Liver (tissue), 9 donors: ENCODE measurements around the gene BHMT2. TPM values are rescaled to one million over a fixed set of nuclear protein-coding genes. Genes with fewer than 3 reads are reported as not detected.

Experiments used
- DNase-seq: peaks from one replicate; pipeline ENCODE4 v3.0.0-alpha.2; 2017; ENCODE audit warnings: low spot score
- H3K27ac ChIP-seq, 2 donors: one replicate each; pipeline ENCODE4 v1.7.0; 2013; ENCODE audit warnings: inconsistent platforms in 2 of 2, low read length in 2 of 2, control low read depth in 1 of 2, low read depth in 1 of 2, mild to moderate bottlenecking in 1 of 2
- H3K27me3 ChIP-seq, 4 donors: one replicate each; pipeline versions ENCODE4 v1.6.1 to v1.7.0; 2013; ENCODE audit warnings: low read length in 3 of 4, inconsistent platforms in 1 of 4, mild to moderate bottlenecking in 1 of 4, moderate library complexity in 1 of 4; ENCODE audit not compliant: control insufficient read depth in 4 of 4, insufficient read depth in 4 of 4
- H3K36me3 ChIP-seq, 4 donors: one replicate each; pipeline versions ENCODE4 v1.6.1 to v1.7.0; 2013; ENCODE audit warnings: low read length in 3 of 4, mild to moderate bottlenecking in 3 of 4, low read depth in 1 of 4, moderate library complexity in 1 of 4; ENCODE audit not compliant: control insufficient read depth in 4 of 4, insufficient read depth in 3 of 4
- H3K4me1 ChIP-seq, 4 donors: one replicate each; pipeline versions ENCODE4 v1.6.1 to v1.7.0; 2013; ENCODE audit warnings: low read length in 3 of 4, mild to moderate bottlenecking in 3 of 4, moderate library complexity in 1 of 4; ENCODE audit not compliant: control insufficient read depth in 4 of 4, insufficient read depth in 4 of 4
- H3K4me3 ChIP-seq, 3 donors: one replicate each; pipeline versions ENCODE4 v1.6.1 to v1.7.0; 2013; ENCODE audit warnings: low read length in 3 of 3, control low read depth in 1 of 3, low read depth in 1 of 3, mild to moderate bottlenecking in 1 of 3
- H3K9ac ChIP-seq, 2 donors: one replicate each; pipeline ENCODE4 v1.7.0; 2013; ENCODE audit warnings: low read length in 2 of 2, mild to moderate bottlenecking in 2 of 2, moderate library complexity in 2 of 2, control low read depth in 1 of 2, low read depth in 1 of 2
- H3K9me3 ChIP-seq, 4 donors: one replicate each; pipeline versions ENCODE4 v1.6.1 to v1.7.0; 2013; ENCODE audit warnings: low read length in 3 of 4; ENCODE audit not compliant: control insufficient read depth in 4 of 4
- ATF3 ChIP-seq: IDR thresholded peaks from 2 replicates; pipeline ENCODE4 v1.6.1; 2016; ENCODE audit warnings: antibody characterized with exemption
- CTCF ChIP-seq: fragments of 150-350 bp; IDR thresholded peaks from 2 replicates; pipeline ENCODE4 v1.5.1; 2017; ENCODE audit warnings: improper control_type of control experiment, low read depth, low read length; ENCODE audit not compliant: missing input control
- EGR1 ChIP-seq, 2 donors: IDR thresholded peaks; 2 replicates each; pipeline ENCODE4 v1.6.1; 2016 to 2018; ENCODE audit warnings: antibody characterized with exemption in 2 of 2, low read depth in 2 of 2
- FOXA1 ChIP-seq: IDR thresholded peaks from 2 replicates; pipeline ENCODE4 v1.6.1; 2016; ENCODE audit warnings: antibody characterized with exemption
- FOXA2 ChIP-seq: IDR thresholded peaks from 2 replicates; pipeline ENCODE4 v1.6.1; 2016; ENCODE audit warnings: antibody characterized with exemption
- GABPA ChIP-seq, 2 donors: IDR thresholded peaks in 1 of 2; conservative IDR thresholded peaks in 1 of 2; 2 replicates each; pipeline ENCODE4 v1.6.1; 2016; ENCODE audit warnings: antibody characterized with exemption in 2 of 2, mild to moderate bottlenecking in 1 of 2, moderate library complexity in 1 of 2
- HNF4A ChIP-seq, 2 donors: conservative IDR thresholded peaks; 2 replicates each; pipeline ENCODE4 v1.6.1; 2016; ENCODE audit warnings: antibody characterized with exemption in 2 of 2, mild to moderate bottlenecking in 2 of 2
- HNF4G ChIP-seq: IDR thresholded peaks from 2 replicates; pipeline ENCODE4 v1.6.1; 2016; ENCODE audit warnings: antibody characterized with exemption
- JUND ChIP-seq, 2 donors: IDR thresholded peaks; 2 replicates each; pipeline ENCODE4 v1.6.1; 2016; ENCODE audit warnings: antibody characterized with exemption in 2 of 2
- MAX ChIP-seq: IDR thresholded peaks from 2 replicates; pipeline ENCODE4 v1.6.1; 2016; ENCODE audit warnings: antibody characterized with exemption
- NR2F2 ChIP-seq: IDR thresholded peaks from 2 replicates; pipeline ENCODE4 v1.6.1; 2016; ENCODE audit warnings: antibody characterized with exemption
- RAD21 ChIP-seq, 2 donors: IDR thresholded peaks; 2 replicates each; pipeline ENCODE4 v1.6.1; 2016; ENCODE audit warnings: antibody characterized with exemption in 2 of 2, mild to moderate bottlenecking in 2 of 2
- REST ChIP-seq: IDR thresholded peaks from 2 replicates; pipeline ENCODE4 v1.6.1; 2016; ENCODE audit warnings: antibody characterized with exemption, mild to moderate bottlenecking
- RXRA ChIP-seq, 2 donors: IDR thresholded peaks; 2 replicates each; pipeline ENCODE4 v1.6.1; 2017 to 2018; ENCODE audit warnings: antibody characterized with exemption in 2 of 2, mild to moderate bottlenecking in 1 of 2
- SP1 ChIP-seq: IDR thresholded peaks from 2 replicates; pipeline ENCODE4 v1.6.1; 2018; ENCODE audit warnings: antibody characterized with exemption, mild to moderate bottlenecking
- TAF1 ChIP-seq: conservative IDR thresholded peaks from 2 replicates; pipeline ENCODE4 v1.6.1; 2016; ENCODE audit warnings: antibody characterized with exemption, mild to moderate bottlenecking
- YY1 ChIP-seq: IDR thresholded peaks from 2 replicates; pipeline ENCODE4 v1.6.1; 2016; ENCODE audit warnings: antibody characterized with exemption, mild to moderate bottlenecking
- ZBTB33 ChIP-seq: IDR thresholded peaks from 2 replicates; pipeline ENCODE4 v1.6.1; 2016; ENCODE audit warnings: antibody characterized with exemption
- WGBS: extraction: QIAGEN DNeasy Blood & Tissue Kit; methylation state at CpG from one replicate; pipeline ENCODE4 v1.1.7; 2013; 5-methylcytosine and 5-hydroxymethylcytosine counted together
- polyA plus RNA-seq, 2 donors: library from polyadenylated mRNA; stranded (reverse) in 1 of 2; unstranded in 1 of 2; fragments of 200-250 nt in 1 of 2; fragments of >200 nt in 1 of 2; fragmentation: Nextera tagmentation in 1 of 2; extraction: Ambion mirVana in 1 of 2; gene quantifications; one replicate each; pipeline versions ENCODE4 v1.2.1 to v1.2.3, GENCODE V29; 2013 to 2015
- total RNA-seq, 2 donors: library from RNA; depleted of rRNA; stranded (reverse); fragments of >200 nt; gene quantifications; one replicate each; pipeline ENCODE4 v1.2.3, GENCODE V29; 2014
- donor health status: healthy.
- donor health status: healthy.
- donor health status: healthy.
- donor health status: healthy.
- donor health status: healthy.

Gene BHMT2
- total and polyA plus RNA-seq, 4 donors, result 62.3 to 374 (median 271) TPM

- H3K9me3 ChIP-seq, result no peaks in the 10 kb centered on the region
- H3K4me1 ChIP-seq, result peaks cover 2 to 50% (median 18%) of the 10 kb centered on the region in 4 donors
- WGBS, result 92% methylated on average over 5 of the region's 5 CpGs
- no peak overlapping the region for H3K9ac ChIP-seq
- H3K27me3 ChIP-seq, result no peaks in the 10 kb centered on the region
- H3K27ac ChIP-seq, result peak overlapping the region; percentile 88 to 93
- peaks cover 0 to 3% (median 0%) of the 10 kb centered on the region in 4 donors for H3K36me3 ChIP-seq
- TF ChIP-seq FOXA2, result no peak
- no peak for TF ChIP-seq FOXA1
- no peak for DNase-seq
- no peak overlapping the region for H3K4me3 ChIP-seq
Measured at GRCh38 chr5:79032782-79033181, 36.8 kb upstream of the BHMT2 start.

- no peaks in the 10 kb centered on the region for H3K9me3 ChIP-seq
- no peaks in the 10 kb centered on the region for H3K27me3 ChIP-seq
- H3K36me3 ChIP-seq, result peaks cover 0 to 3% (median 0%) of the 10 kb centered on the region in 4 donors
- DNase-seq, result no peak
- TF ChIP-seq JUND (IDR thresholded peaks at IDR 0.05) (no peak), REST (no peak), ATF3 (no peak), TAF1 (no peak), RXRA (IDR thresholded peaks at IDR 0.05) (no peak), FOXA2 (no peak), GABPA (IDR thresholded peaks at IDR 0.05 in 1 of 2, conservative IDR thresholded peaks at IDR 0.05 in 1 of 2) (no peak), HNF4G (no peak), YY1 (no peak), ZBTB33 (no peak), RAD21 (IDR thresholded peaks at IDR 0.05) (no peak), EGR1 (IDR thresholded peaks at IDR 0.05; ENCODE audit: low read depth in 2 of 2) (no peak), FOXA1 (no peak), MAX (no peak), SP1 (no peak), NR2F2 (no peak), CTCF (no peak), HNF4A (conservative IDR thresholded peaks at IDR 0.05) (no peak)
- WGBS, result 57% methylated on average over 3 of the region's 3 CpGs
- H3K4me1 ChIP-seq, result peaks cover 2 to 39% (median 13%) of the 10 kb centered on the region in 4 donors
- no peak overlapping the region for H3K9ac ChIP-seq
- no peak overlapping the region for H3K4me3 ChIP-seq
- H3K27ac ChIP-seq, result no peak overlapping the region
Measured at GRCh38 chr5:79035237-79035636, 34.3 kb upstream of the BHMT2 start.
